ENCODE data around the gene VCPKMT.
"Not testable (repeated sequence)": the region's sequence is repeated elsewhere in the genome, so short reads cannot be mapped to it uniquely, and the experiment has no call there.

DNA sequence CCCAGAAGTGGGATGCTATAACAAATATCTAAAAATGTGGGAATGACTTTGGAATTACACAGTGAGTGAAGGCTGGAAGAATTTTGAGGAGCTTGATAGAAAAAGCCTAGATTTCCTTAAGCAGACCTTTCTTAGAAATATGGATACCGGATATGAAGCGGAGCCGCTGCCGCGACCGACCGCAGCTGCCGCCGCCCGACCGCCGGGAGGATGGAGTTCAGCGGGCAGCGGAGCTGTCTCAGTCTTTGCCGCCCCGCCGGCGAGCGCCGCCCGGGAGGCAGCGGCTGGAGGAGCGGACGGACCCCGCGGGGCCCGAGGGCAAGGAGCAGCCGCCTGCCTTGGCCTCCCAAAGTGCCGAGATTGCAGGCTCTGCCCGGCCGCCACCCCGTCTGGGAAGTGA, 42.7 kb downstream of the VCPKMT start:
- TF ChIP-seq, protein P1, sequence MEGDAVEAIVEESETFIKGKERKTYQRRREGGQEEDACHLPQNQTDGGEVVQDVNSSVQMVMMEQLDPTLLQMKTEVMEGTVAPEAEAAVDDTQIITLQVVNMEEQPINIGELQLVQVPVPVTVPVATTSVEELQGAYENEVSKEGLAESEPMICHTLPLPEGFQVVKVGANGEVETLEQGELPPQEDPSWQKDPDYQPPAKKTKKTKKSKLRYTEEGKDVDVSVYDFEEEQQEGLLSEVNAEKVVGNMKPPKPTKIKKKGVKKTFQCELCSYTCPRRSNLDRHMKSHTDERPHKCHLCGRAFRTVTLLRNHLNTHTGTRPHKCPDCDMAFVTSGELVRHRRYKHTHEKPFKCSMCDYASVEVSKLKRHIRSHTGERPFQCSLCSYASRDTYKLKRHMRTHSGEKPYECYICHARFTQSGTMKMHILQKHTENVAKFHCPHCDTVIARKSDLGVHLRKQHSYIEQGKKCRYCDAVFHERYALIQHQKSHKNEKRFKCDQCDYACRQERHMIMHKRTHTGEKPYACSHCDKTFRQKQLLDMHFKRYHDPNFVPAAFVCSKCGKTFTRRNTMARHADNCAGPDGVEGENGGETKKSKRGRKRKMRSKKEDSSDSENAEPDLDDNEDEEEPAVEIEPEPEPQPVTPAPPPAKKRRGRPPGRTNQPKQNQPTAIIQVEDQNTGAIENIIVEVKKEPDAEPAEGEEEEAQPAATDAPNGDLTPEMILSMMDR (conservative IDR thresholded peaks at IDR 0.05; ENCODE audit: low read depth, low read length), result not testable (repeated sequence)
- not testable (repeated sequence) for TF ChIP-seq EZH2phosphoT487 (IDR thresholded peaks at IDR 0.05; ENCODE audit: borderline replicate concordance, low read length)

All from PC-3 (cell line).